GM12878 (cell line): ENCODE results near the gene MAN1B1. TPM values are rescaled to one million over a fixed set of nuclear protein-coding genes. Genes with fewer than 3 reads are reported as not detected.

ENCODE experiments used
- ATAC-seq: fragments of 200-7000 bp; cut with Tn5 transposase; 3 replicates; pipeline ENCODE4 v1.9.1; 2020; ENCODE audit warnings: mild to moderate bottlenecking, moderate library complexity
- BruUV-seq: library from RNA; stranded (reverse); fragments of 400-500 nt; replicated peaks from 2 replicates; lab custom pipeline; 2021; lab: Mats Ljungman, UMichigan
- CTCF ChIA-PET: fragments of 300-600 bp; sonication (Branson Sonifier 250); formaldehyde crosslinking; extraction: SDS; loops from one replicate; lab custom pipeline; 2021; ENCODE audit warnings: inconsistent platforms; lab: Yijun Ruan, JAX
- POLR2A ChIA-PET: fragments of 350-600 bp; formaldehyde crosslinking; extraction: SDS; loops from one replicate; lab custom pipeline; 2021; ENCODE audit warnings: inconsistent platforms; lab: Charles Lee
- RAD21 ChIA-PET: fragments of 300-600 bp; sonication (Branson Sonifier 250); formaldehyde crosslinking; loops from one replicate; lab custom pipeline; 2023; ENCODE audit warnings: antibody characterized with exemption; ENCODE audit not compliant: unreplicated experiment; lab: Charles Lee
- SMC1A ChIA-PET: fragments of 300-600 bp; sonication (Branson Sonifier 250); formaldehyde crosslinking; loops from one replicate; lab custom pipeline; 2023; ENCODE audit not compliant: unreplicated experiment, uncharacterized antibody; lab: Charles Lee
- DNase-seq: peaks from one replicate; pipeline ENCODE4 v3.0.0-alpha.2; 2011; ENCODE audit warnings: low read depth, low spot score
- FAIRE-seq: peaks from 3 replicates; lab custom pipeline; 2011; peaks lifted over from hg19 to GRCh38; lab: Jason Lieb, UNC
- H2AFZ ChIP-seq: 2 replicates; pipeline ENCODE4 v1.6.0; 2011; ENCODE audit warnings: low read depth, low read length, control low read depth; ENCODE audit not compliant: control insufficient read depth
- H3K27ac ChIP-seq: 2 replicates; pipeline ENCODE4 v1.5.1; 2011; ENCODE audit warnings: control low read depth; ENCODE audit not compliant: control insufficient read depth, insufficient read depth
- H3K27me3 ChIP-seq, 2 experiments: replicated peaks in 1 of 2; 2 replicates each; pipeline versions ENCODE4 v1.6.0 to v1.6.1; 2011; ENCODE audit warnings: low read length in 1 of 2; ENCODE audit not compliant: control insufficient read depth in 2 of 2, insufficient read depth in 2 of 2
- H3K36me3 ChIP-seq, 2 experiments: 2 replicates each; pipeline ENCODE4 v1.5.1; 2011; ENCODE audit warnings: low read length in 1 of 2; ENCODE audit not compliant: control insufficient read depth in 2 of 2, insufficient read depth in 2 of 2
- H3K4me1 ChIP-seq: 2 replicates; pipeline ENCODE4 v1.6.1; 2011; ENCODE audit warnings: mild to moderate bottlenecking, low read length, moderate library complexity, mixed read lengths; ENCODE audit not compliant: control insufficient read depth, insufficient read depth
- H3K4me2 ChIP-seq: 2 replicates; pipeline ENCODE4 v1.6.0; 2011; ENCODE audit warnings: control low read depth; ENCODE audit not compliant: control insufficient read depth, insufficient read depth
- H3K4me3 ChIP-seq: fragments of 200-600 bp; sonication (generic); 2 replicates; pipeline ENCODE4 v1.5.1; 2016
- H3K79me2 ChIP-seq: 2 replicates; pipeline ENCODE4 v1.6.0; 2011; ENCODE audit warnings: low read length; ENCODE audit not compliant: control insufficient read depth, insufficient read depth
- H3K9ac ChIP-seq: 2 replicates; pipeline ENCODE4 v1.8.0; 2011; ENCODE audit warnings: low read length, control low read depth, mixed read lengths; ENCODE audit not compliant: control insufficient read depth, insufficient read depth
- H3K9me3 ChIP-seq: replicated peaks from 3 replicates; pipeline ENCODE4 v1.5.1; 2011; ENCODE audit warnings: mild to moderate bottlenecking, low read length; ENCODE audit not compliant: control insufficient read depth, insufficient read depth
- H4K20me1 ChIP-seq: 2 replicates; pipeline ENCODE4 v1.6.0; 2011; ENCODE audit not compliant: control insufficient read depth, insufficient read depth
- IRF4 ChIP-seq: IDR thresholded peaks from 2 replicates; pipeline ENCODE4 v1.6.1; 2011; ENCODE audit warnings: low read depth, low read length
- JUND ChIP-seq: IDR thresholded peaks from 2 replicates; pipeline ENCODE4 v1.6.1; 2012; ENCODE audit warnings: low read depth, mild to moderate bottlenecking, low read length, improper control_type of control experiment, moderate library complexity
- PAX5 ChIP-seq: IDR thresholded peaks from 2 replicates; pipeline ENCODE4 v1.6.1; 2011; ENCODE audit warnings: low read depth, low read length, borderline replicate concordance
- POU2F2 ChIP-seq: IDR thresholded peaks from 3 replicates; pipeline ENCODE4 v1.6.1; 2011; ENCODE audit warnings: low read depth, mild to moderate bottlenecking, low read length, borderline replicate concordance
- PRDM15 ChIP-seq: fragments of 450-650 bp; formaldehyde crosslinking; IDR thresholded peaks from 2 replicates; pipeline ENCODE4 v1.4.0; 2020; ENCODE audit warnings: mild to moderate bottlenecking, moderate library complexity
- RAD51 ChIP-seq: fragments of 450-650 bp; IDR thresholded peaks from 2 replicates; pipeline ENCODE4 v1.6.1; 2016; ENCODE audit warnings: moderate library complexity, mild to moderate bottlenecking, inconsistent platforms
- SUPT20H ChIP-seq: IDR thresholded peaks from 2 replicates; pipeline ENCODE4 v1.6.1; 2011; ENCODE audit warnings: low read depth, mild to moderate bottlenecking, low read length, moderate library complexity, borderline replicate concordance; ENCODE audit not compliant: control insufficient read depth
- TARDBP ChIP-seq: IDR thresholded peaks from 2 replicates; pipeline ENCODE4 v1.6.1; 2016; ENCODE audit warnings: borderline replicate concordance
- WRNIP1 ChIP-seq: IDR thresholded peaks from 2 replicates; pipeline ENCODE4 v1.6.1; 2011; ENCODE audit warnings: low read depth, low read length, improper control_type of control experiment, borderline replicate concordance
- ZNF687 ChIP-seq: fragments of 450-650 bp; IDR thresholded peaks from 2 replicates; pipeline ENCODE4 v1.6.1; 2017; ENCODE audit warnings: mild to moderate bottlenecking, moderate library complexity
- WGBS: methylation state at CpG from one replicate; pipeline ENCODE4 v1.1.6; 2016; ENCODE audit warnings: low lambda C conversion rate; ENCODE audit not compliant: insufficient replicate concordance, insufficient coverage; ENCODE audit errors: missing lambda C conversion rate; 5-methylcytosine and 5-hydroxymethylcytosine counted together
- in situ Hi-C: fragments of 300-500 bp; cut with MboI; formaldehyde crosslinking; loops from 9 replicates; pipeline ENCODE4 v1.14.3; 2018; ENCODE audit warnings: mixed read lengths
- intact Hi-C: fragments of 100-400 bp; cut with micrococcal nuclease; formaldehyde crosslinking; loops from one replicate; pipeline ENCODE4 v1.14.2; 2022; ENCODE audit not compliant: unreplicated experiment
- polyA plus RNA-seq, 11 experiments: library from polyadenylated mRNA; depleted of rRNA in 4 of 11; unstranded in 6 of 11; stranded (reverse) in 5 of 11; fragments of >200 nt; fragmentation: Nextera tagmentation in 4 of 11; fragmentation: Illumina TruSeq in 1 of 11; extraction: Ambion mirVana in 4 of 11; extraction: Trizol in 1 of 11; gene quantifications; 1 replicate in 1 of 11; 2 replicates in 10 of 11; pipeline versions ENCODE4 v1.2.1 to v1.2.3, GENCODE V29; 2011 to 2016; ENCODE audit warnings: inconsistent platforms in 2 of 11, missing spikeins in 2 of 11, low read depth in 1 of 11
- total RNA-seq, 4 experiments: library from RNA; depleted of rRNA in 3 of 4; stranded (reverse); fragments of >200 nt in 3 of 4; fragmentation: Illumina TruSeq in 1 of 4; extraction: Trizol in 1 of 4; gene quantifications; 2 replicates each; pipeline versions ENCODE4 v1.2.1 to v1.2.3, GENCODE V29; 2013 to 2021
- TF ChIP-seq, protein P1 (sequence below): IDR thresholded peaks from 2 replicates; pipeline ENCODE4 v1.6.1; 2011; ENCODE audit warnings: mild to moderate bottlenecking, low read depth, low read length, moderate library complexity; ENCODE audit not compliant: insufficient replicate concordance

The MAN1B1 gene
- total and polyA plus RNA-seq, 10 of the 15 experiments (the other 5 are each of a cell fraction or from before 2014, with no cell fraction given), result 0.71 to 34.1 (median 22.7) TPM

GRCh38 chr9:137110911-137111787 lies 24.4 kb downstream of the MAN1B1 start:
- H3K9me3 ChIP-seq, result no peaks in the 10 kb centered on the region
- no peak for ATAC-seq
- H3K27ac ChIP-seq, result no peak overlapping the region
- H3K4me2 ChIP-seq, result no peak overlapping the region
- FAIRE-seq, result no peak
- no peak for TF ChIP-seq WRNIP1
- TF ChIP-seq PAX5, result no peak
- TF ChIP-seq TARDBP, result no peak
- no peak for TF ChIP-seq JUND
- no peak for TF ChIP-seq ZNF687
- no peak for TF ChIP-seq POU2F2
- TF ChIP-seq SUPT20H, result no peak
- TF ChIP-seq, protein P1, sequence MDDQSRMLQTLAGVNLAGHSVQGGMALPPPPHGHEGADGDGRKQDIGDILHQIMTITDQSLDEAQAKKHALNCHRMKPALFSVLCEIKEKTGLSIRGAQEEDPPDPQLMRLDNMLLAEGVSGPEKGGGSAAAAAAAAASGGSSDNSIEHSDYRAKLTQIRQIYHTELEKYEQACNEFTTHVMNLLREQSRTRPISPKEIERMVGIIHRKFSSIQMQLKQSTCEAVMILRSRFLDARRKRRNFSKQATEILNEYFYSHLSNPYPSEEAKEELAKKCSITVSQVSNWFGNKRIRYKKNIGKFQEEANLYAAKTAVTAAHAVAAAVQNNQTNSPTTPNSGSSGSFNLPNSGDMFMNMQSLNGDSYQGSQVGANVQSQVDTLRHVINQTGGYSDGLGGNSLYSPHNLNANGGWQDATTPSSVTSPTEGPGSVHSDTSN, result no peak
- no peak for TF ChIP-seq RAD51
- no peak for TF ChIP-seq IRF4
- TF ChIP-seq PRDM15 (CRISPR knock-in tag), result no peak
- TF ChIP-seq, all 136 proteins: peak for 0
- in situ Hi-C loops (no loop called here), intact Hi-C loops (no loop called here)
- Histone ChIP-seq H3K27me3 (no peaks in the 10 kb centered on the region), H2AFZ (no peak overlapping the region), H4K20me1 (no peaks in the 10 kb centered on the region), H3K36me3 (peaks cover 7 to 43% of the 10 kb centered on the region in 2 experiments), H3K79me2 (peaks cover 2% of the 10 kb centered on the region), H3K9ac (no peak overlapping the region), H3K4me3 (no peak overlapping the region), H3K4me1 (peaks cover 3% of the 10 kb centered on the region; the same call in 1 of the 2 replicates)
- POLR2A ChIA-PET, result no interaction called here
- no peak for DNase-seq
- CTCF ChIA-PET, result no interaction called here
- SMC1A ChIA-PET, result no interaction called here
- RAD21 ChIA-PET, result no interaction called here
- no TSS peak for BruUV-seq
- WGBS, result 84% methylated on average over 26 of the region's 28 CpGs
